PC-9 (cell line): ENCODE data around the gene LILRB3.

Experiments used
- EZH2 ChIP-seq: fragments of 200-600 bp; sonication (generic); IDR thresholded peaks from 2 replicates; pipeline ENCODE4 v1.8.0; 2017; ENCODE audit warnings: antibody characterized with exemption, low read depth
- TF ChIP-seq, protein P1 (sequence below): fragments of 200-600 bp; sonication (generic); conservative IDR thresholded peaks from 2 replicates; pipeline ENCODE4 v1.6.1; 2017; ENCODE audit warnings: mixed run types, antibody characterized with exemption, mild to moderate bottlenecking, moderate library complexity

DNA sequence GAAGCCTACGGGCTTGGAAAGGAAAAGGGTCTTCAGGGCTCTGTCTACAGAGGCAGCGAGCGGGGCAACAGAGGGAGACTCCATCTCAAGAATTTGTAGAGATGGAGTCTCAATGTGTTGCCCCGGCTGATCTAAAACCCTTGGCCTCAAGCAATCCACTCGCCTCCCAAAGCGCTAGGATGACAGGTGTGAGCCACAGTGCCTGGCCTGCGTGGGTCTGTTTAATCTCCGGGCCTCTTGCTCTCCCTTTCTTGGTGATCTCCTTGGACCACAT lies 14.1 kb downstream of the LILRB3 start:
- TF ChIP-seq, protein P1, sequence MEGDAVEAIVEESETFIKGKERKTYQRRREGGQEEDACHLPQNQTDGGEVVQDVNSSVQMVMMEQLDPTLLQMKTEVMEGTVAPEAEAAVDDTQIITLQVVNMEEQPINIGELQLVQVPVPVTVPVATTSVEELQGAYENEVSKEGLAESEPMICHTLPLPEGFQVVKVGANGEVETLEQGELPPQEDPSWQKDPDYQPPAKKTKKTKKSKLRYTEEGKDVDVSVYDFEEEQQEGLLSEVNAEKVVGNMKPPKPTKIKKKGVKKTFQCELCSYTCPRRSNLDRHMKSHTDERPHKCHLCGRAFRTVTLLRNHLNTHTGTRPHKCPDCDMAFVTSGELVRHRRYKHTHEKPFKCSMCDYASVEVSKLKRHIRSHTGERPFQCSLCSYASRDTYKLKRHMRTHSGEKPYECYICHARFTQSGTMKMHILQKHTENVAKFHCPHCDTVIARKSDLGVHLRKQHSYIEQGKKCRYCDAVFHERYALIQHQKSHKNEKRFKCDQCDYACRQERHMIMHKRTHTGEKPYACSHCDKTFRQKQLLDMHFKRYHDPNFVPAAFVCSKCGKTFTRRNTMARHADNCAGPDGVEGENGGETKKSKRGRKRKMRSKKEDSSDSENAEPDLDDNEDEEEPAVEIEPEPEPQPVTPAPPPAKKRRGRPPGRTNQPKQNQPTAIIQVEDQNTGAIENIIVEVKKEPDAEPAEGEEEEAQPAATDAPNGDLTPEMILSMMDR: no peak
- no peak for TF ChIP-seq EZH2
